ENCODE measurements around the gene PPP1R12A. TPM values are rescaled to one million over a fixed set of nuclear protein-coding genes. Genes with fewer than 3 reads are reported as not detected.
"Not testable (repeated sequence)": the region's sequence is repeated elsewhere in the genome, so short reads cannot be mapped to it uniquely, and the experiment has no call there.

PPP1R12A gene
- 107 TPM in 2 replicates for total RNA-seq

DNA sequence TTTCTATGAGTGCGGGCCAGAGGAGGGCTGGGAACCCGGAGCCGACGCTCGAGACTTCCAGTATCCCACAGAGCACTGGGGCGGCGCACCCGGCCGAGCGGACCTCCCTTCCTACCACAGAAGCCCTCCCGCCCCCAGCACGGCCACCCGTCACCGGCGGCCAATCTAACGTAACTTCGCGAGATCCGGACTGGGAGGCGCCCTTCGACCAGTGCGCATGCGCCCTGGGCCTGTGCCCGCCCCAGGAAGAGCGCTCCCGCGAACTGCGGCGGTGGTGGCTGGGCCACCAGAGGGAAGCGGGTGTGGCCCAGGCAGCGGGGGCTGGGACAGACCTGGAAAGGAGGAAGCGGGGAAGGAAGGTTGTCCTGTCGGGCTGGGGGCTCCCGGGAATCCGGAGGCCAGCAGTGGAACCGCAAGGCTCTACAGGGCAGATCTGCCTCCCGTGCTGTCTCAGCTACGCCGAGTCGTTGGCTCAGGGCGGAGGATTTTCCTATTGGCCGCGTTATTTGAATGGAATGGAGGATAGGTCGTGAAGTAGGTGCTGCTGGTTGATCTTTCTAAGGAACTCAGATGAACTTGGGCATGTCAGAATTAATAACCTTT lies at the start of gene PPP1R12A:
Gene PPP1R12A (minus strand): TSS at position 77 of the 603 bp plus-strand sequence. CDS start 166 bp downstream, outside the sequence.
- intact Hi-C loops (cut with micrococcal nuclease), result loop anchor here (1.0 to 5.0 kb wide), 6 partner anchors 8 to 251 kb away; partner anchors contain the start of gene PAWR

- intact Hi-C loops (cut with micrococcal nuclease), result no loop called here
Observed at GRCh38 chr12:79983986-79984620, 49.2 kb upstream of the PPP1R12A start.

DNA sequence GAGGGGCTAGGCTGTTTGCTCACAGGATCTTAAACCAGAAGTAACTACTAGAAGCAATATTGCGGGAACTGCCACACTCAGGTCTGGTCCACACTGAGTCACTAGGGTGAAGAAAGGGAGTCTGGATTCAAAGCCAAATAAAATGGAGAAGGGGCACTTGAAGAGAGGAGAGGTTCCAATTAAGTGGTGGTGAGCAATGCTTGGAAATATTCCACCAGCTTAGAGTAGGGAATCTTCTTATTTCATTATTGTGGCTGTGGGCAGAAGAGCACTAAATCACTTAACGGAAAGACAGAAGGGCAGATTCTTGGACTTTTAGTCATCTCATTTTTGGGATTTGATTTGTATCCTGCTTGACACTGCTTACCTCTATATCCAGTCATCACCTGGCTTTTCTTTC lies 48.6 kb upstream of the PPP1R12A start:
- intact Hi-C loops (cut with micrococcal nuclease), result no loop called here

GRCh38 chr12:79982086-79983062 lies 47.5 kb upstream of the PPP1R12A start:
- intact Hi-C loops (cut with micrococcal nuclease), result no loop called here

GRCh38 chr12:79978692-79979091 lies 43.8 kb upstream of the PPP1R12A start:
- intact Hi-C loops (cut with micrococcal nuclease), result no loop called here

DNA sequence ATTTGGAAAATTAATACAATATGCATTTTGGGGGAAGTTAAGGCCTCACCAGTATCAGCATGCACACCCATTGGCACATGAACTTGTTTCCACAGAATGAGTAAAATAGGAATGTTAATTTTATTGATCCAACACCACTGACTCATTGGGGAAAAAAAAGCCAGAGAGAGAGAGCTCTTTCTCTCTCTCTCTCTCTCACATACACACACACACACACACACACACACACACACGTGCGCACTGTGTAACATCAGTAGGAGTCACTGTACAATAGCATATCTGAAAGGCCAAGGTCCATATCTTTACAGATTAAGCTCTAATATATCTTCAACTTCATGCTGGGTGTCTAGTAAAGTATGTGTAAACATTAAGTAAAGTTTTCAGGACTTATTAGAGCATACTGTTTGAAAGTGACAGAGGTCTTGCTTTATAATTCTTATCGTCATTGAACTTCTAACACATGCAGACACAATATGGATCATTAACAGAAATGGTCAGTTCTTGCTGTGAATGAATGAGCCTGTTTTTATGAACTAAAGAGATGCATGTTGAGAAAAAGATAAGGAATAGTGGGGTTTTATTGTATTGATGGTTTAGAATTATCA lies 43.1 kb upstream of the PPP1R12A start:
- intact Hi-C loops (cut with micrococcal nuclease), result not testable (repeated sequence)

GRCh38 chr12:79975143-79975542 lies 40.2 kb upstream of the PPP1R12A start:
- intact Hi-C loops (cut with micrococcal nuclease), result no loop called here

- intact Hi-C loops (cut with micrococcal nuclease), result no loop called here
Observed at GRCh38 chr12:79973801-79974200, 38.9 kb upstream of the PPP1R12A start.

GRCh38 chr12:79964100-79964627 lies 29.3 kb upstream of the PPP1R12A start:
- intact Hi-C loops (cut with micrococcal nuclease), result no loop called here

GRCh38 chr12:79961411-79961810 lies 26.5 kb upstream of the PPP1R12A start:
- intact Hi-C loops (cut with micrococcal nuclease), result no loop called here

DNA sequence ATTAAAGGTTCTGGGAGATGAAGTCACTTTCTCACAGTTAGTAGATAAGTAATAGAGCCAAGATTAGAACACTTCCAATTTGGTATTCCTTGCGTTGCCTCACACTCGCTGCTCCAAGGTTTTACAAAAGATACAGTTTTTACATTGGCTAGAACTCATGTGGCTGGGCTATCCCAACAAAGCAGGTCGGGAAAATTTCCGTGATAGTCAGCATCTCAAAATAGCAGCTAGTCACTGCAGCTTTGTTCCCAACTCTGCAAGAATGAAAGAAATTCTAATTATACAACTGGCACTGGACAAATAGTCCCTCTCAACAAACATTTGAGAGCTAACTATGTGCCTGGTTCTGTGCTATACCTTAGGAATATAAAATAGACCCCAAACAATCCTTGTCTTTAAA lies 24.6 kb upstream of the PPP1R12A start:
- intact Hi-C loops (cut with micrococcal nuclease), result no loop called here

GRCh38 chr12:79956896-79957295 lies 22.0 kb upstream of the PPP1R12A start:
- intact Hi-C loops (cut with micrococcal nuclease), result no loop called here

DNA sequence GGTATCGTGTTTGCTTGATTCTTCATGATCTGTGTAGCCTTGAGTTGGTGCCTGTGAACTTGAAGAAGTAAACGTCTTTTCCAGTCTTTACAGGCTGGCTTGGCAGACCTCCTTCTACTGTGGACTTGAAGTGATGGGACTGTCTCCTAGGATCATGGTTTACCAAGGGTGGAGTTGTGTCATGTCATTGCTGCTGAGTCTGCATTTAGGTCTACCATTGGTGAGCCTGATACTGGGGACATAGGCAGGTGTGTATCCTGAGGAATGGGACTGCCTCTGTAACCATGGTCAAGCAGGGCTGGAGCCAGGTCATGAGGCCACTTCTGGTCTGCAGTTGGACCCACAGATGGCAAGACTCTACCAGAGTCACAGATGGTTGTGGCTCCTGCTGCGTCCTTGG lies 20.7 kb upstream of the PPP1R12A start:
- intact Hi-C loops (cut with micrococcal nuclease), result no loop called here

DNA sequence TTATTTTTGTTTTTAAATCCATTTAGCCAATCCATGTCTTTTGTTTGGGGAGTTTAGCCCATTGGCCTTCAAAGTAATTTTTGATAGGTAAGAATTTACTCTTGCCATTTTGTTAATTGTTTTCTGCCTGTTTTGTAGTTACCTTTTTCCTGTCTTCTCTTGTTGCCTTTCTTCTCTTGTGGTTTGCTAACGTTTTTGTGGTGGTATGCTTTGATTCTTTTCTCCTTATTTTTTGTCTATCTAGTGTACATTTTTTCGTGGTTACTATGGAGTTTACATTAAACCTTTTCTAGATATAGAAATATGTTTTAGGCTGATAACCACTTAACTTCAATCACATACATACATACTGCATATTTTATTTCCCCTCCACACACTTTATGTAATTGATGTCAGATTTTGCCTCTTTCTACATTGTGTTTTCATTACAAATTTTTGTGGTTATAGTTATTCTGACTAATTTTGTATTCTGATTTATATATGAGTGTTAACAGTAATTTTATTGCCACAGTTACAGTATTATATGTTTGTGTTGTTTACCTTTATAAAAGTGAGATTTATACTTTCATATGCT lies 19.2 kb upstream of the PPP1R12A start:
- intact Hi-C loops (cut with micrococcal nuclease), result no loop called here

- intact Hi-C loops (cut with micrococcal nuclease), result no loop called here
Observed at GRCh38 chr12:79949098-79949497, 14.2 kb upstream of the PPP1R12A start.

- intact Hi-C loops (cut with micrococcal nuclease), result no loop called here
Observed at GRCh38 chr12:79945433-79945832, 10.5 kb upstream of the PPP1R12A start.

DNA sequence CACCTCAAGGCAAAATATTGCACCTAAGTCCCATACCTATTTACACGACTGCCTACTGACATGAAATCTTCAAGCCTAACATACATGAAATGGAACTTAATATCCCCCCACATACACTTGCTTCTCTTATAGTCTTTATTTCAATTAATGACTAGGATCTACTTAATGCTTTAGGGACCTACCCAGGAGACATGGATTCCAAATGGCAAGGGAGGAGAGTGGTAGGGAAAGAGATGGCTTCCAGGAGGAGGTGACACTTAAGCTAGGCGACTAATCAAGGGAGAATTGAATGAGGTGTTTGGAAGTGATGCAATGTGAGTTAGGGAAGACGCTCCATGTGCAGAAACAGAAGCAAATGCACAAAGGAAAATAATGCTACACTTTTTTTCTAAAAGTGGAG lies 9.7 kb upstream of the PPP1R12A start:
- intact Hi-C loops (cut with micrococcal nuclease), result no loop called here

DNA sequence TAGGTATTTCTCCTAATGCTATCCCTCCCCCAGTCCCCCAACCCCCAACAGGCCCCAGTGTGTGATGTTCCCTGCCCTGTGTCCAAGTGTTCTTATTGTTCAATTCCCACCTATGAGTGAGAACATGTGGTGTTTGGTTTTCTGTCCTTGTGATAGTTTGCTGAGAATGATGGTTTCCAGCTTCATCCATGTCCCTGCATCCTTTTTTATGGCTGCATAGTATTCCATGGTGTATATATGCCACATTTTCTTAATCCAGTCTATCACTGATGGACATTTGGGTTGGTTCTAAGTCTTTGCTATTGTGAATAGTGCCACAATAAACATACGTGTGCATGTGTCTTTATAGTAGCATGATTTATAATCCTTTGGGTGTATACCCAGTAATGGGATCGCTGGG lies 7.9 kb upstream of the PPP1R12A start:
- intact Hi-C loops (cut with micrococcal nuclease), result not testable (repeated sequence)

DNA sequence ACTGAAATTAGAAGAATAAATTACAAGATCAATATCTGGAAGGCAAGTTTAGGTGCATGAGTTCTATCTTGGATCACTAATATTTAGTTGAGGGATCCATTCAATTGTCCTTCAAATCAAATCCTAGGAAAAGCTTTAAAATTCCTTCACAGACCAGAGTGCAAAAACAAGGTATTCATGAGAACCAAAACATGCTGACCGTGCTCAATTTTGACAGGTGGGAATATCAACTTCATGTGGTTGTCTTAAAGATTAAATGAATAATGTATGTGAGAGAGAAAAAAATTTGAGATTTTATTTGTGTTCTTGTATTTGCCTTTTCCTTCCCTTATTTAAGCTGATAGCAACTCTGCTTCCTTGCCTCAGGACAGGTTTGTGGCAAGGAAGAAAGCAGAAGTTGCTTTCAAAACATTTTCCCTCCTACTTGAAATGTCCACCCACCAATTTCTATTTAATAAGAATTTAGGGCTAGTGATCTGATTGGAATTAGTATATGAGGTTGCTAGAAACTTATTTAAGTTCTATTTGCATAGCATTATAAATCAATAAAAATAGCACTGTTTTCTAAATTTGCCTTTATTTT lies 4.9 kb upstream of the PPP1R12A start:
- intact Hi-C loops (cut with micrococcal nuclease), result loop anchor here (5.0 kb wide), 1 partner anchor 98 kb away; no protein-coding TSS in a partner anchor

DNA sequence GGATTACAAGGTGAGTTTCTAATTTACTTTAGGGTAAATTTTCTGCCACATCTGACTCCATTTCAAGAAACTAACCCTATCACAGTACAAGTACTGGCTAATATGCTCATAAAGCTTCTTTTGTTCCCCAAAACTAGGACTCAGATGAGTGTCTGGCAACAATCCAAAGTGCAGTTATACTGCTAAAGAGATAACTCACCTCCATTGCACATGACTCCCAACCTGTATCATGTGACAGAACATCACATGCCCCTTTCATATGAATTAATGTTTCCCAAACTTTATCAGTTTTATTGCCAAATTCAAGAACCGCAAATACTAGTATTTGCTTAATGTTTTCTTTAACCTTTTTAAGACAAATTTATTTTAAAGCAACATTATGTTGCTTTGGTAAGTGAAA lies 3.9 kb upstream of the PPP1R12A start:
- intact Hi-C loops (cut with micrococcal nuclease), result loop anchor here (5.0 kb wide), 1 partner anchor 97 kb away; no protein-coding TSS in a partner anchor
